HK-2 (cell line): Measurements from ENCODE around the gene SELPLG.

Experiments
- DNase-seq: peaks from one replicate; pipeline ENCODE4 v3.0.0-alpha.2; 2018; ENCODE audit not compliant: unreplicated experiment

The SELPLG gene

GRCh38 chr12:108605000-108605689 lies 28.5 kb downstream of the SELPLG start:
- DNase-seq, result peak; percentile 39

- DNase-seq, result no peak
Measured at GRCh38 chr12:108604208-108604941, 29.3 kb downstream of the SELPLG start.

- DNase-seq, result no peak
Measured at GRCh38 chr12:108603743-108604142, 30.0 kb downstream of the SELPLG start.

GRCh38 chr12:108602976-108603704 lies 30.6 kb downstream of the SELPLG start:
- no peak for DNase-seq

GRCh38 chr12:108602209-108602705 lies 31.4 kb downstream of the SELPLG start:
- DNase-seq, result no peak

- no peak for DNase-seq
Measured at GRCh38 chr12:108600702-108601007, 33.0 kb downstream of the SELPLG start.

- no peak for DNase-seq
Measured at GRCh38 chr12:108599948-108600701, 33.6 kb downstream of the SELPLG start.

GRCh38 chr12:108599541-108599940 lies 34.2 kb downstream of the SELPLG start:
- no peak for DNase-seq

- no peak for DNase-seq
Measured at GRCh38 chr12:108598553-108599250, 35.0 kb downstream of the SELPLG start.

- no peak for DNase-seq
Measured at GRCh38 chr12:108597559-108598471, 35.9 kb downstream of the SELPLG start, which contains the start of gene TMEM119. Gene TMEM119 (minus strand): TSS chr12:108598084. CDS start chr12:108592383, 5,701 bp downstream.

GRCh38 chr12:108596854-108597558 lies 36.7 kb downstream of the SELPLG start:
- no peak for DNase-seq

- DNase-seq, result no peak
Measured at GRCh38 chr12:108595711-108596647, 37.7 kb downstream of the SELPLG start.

GRCh38 chr12:108594960-108595710 lies 38.6 kb downstream of the SELPLG start:
- DNase-seq, result no peak

- no peak for DNase-seq
Measured at GRCh38 chr12:108594323-108594903, 39.3 kb downstream of the SELPLG start.

- no peak for DNase-seq
Measured at GRCh38 chr12:108592033-108592909, 41.4 kb downstream of the SELPLG start.
